Fibroblast of skin of right biceps (primary cell): ENCODE measurements around the gene ZEB1.

Experiments used
- DNase-seq: peaks from one replicate; pipeline ENCODE4 v3.0.0-alpha.2; 2013

The ZEB1 gene

DNA sequence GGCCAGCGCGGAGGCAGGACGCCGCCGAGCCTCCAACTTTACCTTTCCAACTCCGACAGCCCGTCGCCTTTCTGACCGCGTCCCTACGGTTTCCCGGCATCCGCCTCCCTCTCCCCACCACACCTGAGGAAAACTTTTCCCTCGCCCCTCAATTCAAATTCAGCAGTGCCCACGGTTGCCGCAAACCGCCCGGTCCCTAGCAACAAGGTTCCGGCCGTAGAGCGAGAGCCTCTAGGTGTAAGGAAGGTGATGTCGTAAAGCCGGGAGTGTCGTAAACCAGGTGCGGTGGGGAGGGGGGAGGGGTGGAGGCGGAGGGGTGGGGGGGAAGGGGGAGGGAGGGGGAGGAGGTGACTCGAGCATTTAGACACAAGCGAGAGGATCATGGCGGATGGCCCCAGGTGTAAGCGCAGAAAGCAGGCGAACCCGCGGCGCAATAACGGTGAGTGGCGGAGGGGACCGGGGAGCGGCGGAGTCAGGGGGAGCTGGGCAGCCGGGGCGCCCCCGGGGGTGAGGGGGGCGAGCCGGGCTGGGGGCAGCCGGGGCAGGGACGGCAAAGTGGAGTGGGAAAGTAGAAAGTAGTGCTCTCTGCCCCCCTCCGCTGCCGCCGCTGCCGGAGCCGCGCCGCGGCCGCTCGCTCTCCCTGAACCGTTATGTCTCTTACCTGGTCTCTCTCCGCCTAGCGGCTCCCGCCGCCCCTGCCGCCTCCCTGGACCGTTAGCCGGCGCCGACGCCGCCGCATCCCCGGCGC, at the start of gene ZEB1:
TSS of gene ZEB1 (plus strand) at position 363 of the 748 bp plus-strand sequence. CDS start at position 382, 19 bp downstream.
- DNase-seq, result peak; percentile 95

DNA sequence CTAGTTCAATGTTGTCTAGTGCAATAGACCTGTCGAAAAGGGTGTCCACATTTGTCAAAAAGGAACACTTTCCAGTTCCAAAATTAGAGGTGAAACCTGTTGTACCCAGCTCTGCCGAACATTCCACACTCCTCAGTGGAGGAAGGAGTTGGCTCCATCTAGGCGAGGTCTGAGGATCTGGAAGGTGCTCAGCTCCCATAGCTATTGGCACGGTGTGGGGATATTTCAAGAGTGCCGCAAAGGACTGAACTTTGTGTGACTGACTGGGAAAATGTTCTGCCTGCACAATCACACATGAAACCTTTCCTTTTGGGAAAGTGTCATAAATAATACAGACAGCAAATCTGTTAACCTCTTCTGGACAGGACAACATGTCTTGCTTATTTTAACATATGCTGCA, 48.1 kb upstream of the ZEB1 start:
- DNase-seq, result no peak

DNA sequence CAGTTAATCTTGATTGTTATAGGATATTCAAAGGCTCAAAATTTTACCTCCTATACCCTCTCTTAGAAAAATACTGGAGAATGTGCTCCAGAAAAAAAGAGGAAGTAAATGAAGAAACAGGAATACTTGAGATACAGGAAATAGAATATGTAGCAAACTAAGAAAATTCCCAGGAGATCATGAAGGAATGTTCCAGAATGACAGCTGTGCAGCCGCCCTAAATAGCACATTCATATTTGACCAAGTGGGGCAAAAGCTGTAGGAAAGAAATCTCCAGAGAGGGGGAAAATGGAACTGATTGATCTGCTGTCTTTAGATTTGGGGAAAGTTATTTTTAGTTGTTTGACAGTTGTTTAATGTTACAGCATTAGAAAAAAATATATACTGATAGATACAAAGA, 46.2 kb upstream of the ZEB1 start:
- peak; percentile 29 for DNase-seq

DNA sequence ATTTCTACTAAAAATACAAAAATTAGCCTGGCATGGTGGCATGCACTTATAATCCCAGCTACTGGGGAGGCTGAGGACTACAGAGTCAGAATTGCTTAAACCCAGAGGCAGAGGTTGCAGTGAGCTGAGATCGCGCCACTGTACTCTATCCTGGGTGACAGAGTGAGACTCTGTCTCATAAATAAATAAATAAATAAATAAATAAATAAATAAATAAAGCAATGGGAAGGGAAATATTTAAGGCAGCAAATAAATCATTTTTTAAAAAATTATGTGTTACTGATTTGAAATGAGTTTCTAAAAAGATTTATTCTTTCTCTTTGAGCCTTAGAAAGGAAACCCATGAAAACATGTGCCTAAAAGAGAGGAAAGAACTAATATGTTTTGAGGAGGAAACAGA, 45.2 kb upstream of the ZEB1 start:
- DNase-seq, result no peak

DNA sequence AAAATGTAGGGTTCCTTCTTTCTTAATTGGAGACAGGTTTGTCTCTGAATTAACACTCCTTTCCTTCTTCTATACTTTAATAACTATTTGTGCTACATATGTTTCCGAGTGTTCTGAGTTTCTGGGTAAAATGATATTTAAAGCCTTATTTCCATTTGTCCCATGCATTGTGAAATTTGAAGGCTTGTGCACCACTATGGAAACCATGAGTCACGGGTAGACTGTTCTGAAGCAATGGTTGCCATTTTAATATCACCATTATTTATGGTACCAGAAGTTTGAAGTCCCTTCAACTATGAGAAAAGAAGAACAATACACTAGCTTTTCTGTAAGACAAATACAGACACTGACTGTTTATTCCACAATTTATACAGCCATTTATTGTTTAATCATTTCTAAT, 44.7 kb upstream of the ZEB1 start:
- DNase-seq, result peak; percentile 22

DNA sequence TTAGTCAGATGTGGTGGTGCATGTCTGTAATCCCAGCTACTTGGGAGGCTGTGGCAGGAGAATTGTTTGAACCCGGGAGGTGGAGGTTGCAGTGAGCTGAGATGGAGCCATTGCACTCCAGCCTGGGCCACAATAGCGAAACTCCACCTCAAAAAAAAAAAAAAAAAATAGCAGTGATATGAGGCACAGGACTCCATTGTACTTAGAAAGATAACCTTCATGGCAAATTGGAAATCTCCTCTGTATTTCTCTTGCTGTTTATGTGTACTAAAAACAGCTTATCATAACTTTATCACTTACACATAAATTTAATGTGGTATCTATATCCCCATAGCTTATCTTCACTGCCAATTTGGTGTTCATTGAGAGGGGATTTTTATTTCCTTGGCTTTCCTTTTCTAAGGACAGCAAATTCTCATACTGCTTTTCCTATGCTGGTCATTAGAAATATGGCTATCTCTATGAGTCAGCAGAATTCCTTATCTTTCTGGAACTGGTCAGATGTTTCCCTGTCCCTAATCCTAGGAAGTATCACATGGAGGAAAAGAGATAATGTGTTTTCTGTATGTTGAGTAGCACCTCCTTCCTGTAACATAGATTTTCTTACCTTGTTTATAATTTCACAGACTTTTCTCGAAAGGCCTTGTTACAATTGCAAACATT, 40.6 kb upstream of the ZEB1 start:
- no peak for DNase-seq

DNA sequence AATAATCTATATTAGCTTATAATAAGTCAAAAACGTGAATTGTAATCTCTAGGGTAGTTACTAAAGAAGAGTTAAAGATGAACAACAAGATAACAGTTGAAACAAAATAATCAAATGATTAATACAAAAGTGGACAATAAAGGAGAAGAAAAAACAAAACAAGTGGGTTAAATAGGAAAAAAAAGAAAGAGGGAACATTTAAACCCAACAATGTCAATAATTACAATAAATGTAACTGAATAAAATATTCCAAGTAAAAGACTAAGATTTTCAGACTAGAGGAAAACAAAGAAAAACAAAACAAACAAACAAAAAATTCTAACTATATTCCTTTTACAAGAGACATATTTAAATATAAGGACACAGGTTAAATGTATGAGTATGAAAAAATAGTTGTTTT, 38.0 kb upstream of the ZEB1 start:
- DNase-seq, result no peak

DNA sequence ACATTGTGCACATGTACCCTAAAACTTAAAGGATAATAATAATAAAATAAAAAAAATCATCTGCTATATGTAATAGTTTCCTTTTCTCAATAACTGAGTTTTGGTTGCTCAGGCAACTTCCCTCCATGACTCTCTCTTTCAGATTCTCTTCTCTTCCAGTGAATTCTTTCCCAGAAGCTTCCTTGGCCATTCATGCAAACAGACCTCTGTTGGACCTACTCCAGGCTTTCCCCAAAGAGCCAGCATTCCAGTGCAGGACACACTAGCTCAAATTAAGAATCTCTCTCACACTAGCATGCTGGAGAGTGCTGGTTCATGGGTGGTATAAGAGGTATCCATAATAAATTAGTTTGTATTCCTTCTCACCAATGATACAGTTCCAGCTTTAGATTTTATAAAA, 31.0 kb upstream of the ZEB1 start:
- DNase-seq, result peak; percentile 53

DNA sequence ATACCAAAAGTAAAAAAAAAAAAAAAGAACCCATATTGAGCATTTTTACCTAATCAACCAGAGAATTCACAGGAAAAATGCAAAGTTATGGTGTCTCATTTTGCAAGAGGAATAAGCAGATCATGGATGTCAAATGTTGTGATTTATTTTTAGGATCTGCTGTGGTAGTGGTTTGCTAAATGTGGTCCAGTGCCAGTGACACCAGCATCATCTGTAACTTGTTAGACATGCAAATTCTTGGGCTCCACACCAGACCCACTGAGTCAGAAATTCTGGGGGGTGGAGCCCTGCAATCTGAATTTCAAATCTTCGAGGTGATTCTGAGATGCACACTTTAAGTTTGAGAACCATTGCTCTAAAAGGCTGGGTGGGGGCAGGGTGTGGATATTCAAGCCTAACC, 30.1 kb upstream of the ZEB1 start:
- DNase-seq, result peak; percentile 82

DNA sequence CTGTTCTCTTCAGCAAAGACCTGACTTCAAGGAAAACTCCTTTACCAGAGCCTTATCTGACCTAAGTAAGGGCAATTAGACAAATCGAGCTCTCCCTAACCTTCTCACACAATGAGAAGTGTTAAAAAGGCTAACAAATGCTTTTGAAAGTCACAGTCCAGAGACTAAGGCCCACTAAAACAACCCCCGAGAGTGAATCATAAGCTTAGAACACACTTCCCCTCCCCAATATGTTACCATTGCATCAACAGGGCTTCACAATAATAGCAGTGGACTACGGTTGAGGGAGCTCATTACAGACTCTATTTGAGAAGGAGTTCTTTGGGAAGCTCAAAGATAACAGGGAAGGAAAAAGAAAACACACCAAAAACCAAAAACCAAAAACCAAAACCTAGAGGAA, 28.6 kb upstream of the ZEB1 start:
- peak; percentile 36 for DNase-seq

DNA sequence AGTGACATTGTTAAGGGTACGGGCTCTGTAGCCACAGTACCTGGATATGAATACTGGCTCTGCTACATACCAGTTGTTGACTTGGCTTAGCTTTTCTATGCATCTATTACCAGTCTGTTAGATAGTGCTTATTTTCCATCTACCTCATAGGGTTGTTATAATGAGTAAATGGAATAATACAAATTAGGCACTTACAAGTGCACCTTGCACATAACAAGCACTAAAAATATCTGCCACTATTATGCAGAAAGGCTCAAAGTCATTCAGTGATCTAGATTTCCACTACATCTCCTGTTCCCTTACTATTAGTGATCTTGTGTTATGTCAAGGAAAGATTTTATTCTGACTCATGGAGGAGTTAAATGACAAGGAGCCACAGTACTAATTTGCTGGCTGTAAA, 27.9 kb upstream of the ZEB1 start:
- no peak for DNase-seq

DNA sequence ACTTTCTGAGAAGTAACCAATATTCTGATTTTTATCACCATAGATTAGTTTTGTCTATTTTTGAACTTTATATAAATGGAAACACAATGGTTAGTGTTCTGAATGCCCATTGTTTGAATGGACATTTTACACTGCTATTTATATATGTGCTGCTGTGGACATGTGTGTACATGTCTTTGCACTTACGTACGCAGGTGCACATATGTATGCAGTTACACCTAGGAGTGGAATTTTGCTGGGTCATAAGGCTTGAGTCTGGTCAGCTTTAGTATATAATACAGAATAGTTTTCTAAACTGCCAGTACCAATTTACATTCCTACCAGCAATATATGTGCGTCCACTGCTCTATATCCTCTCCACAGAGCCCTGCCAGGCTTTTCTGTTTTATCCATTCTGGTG, 24.5 kb upstream of the ZEB1 start:
- DNase-seq, result no peak

DNA sequence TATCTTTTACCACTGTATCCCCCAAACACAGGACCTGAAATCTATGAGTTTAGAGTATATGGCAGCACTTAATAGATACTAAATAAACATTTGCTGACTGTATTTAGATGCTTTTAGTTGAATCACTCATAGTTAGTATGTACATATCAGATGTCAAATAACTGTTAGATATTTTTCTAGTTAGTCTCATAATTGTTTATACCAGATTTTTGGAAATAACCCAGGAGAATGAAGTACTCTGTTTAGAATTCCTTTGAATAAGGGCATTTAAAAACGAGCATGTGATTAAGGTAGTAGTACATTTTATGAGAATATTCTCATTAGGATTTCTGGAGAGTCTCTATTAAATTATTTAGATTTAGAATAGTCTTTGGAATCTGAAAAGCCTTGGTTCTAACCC, 22.3 kb upstream of the ZEB1 start:
- no peak for DNase-seq

DNA sequence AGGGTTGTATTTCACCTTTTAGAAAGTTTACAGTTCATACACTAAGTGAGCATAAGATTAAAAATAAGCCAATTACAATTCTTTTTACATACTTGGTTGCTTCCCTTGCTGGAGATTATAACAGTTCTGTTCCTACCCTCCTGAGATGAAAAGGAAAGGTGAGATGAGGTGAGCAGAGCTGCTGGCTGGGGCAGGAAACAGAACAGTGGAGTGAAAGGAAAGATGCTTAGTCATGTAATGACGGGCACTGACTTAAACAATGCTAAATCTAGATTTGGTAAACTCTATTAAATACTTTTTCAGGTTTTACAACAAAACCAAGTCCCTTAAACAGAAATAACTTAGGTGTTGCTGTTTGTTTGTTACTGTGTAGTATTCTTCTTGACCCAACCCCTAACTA, 19.9 kb upstream of the ZEB1 start:
- DNase-seq, result no peak

DNA sequence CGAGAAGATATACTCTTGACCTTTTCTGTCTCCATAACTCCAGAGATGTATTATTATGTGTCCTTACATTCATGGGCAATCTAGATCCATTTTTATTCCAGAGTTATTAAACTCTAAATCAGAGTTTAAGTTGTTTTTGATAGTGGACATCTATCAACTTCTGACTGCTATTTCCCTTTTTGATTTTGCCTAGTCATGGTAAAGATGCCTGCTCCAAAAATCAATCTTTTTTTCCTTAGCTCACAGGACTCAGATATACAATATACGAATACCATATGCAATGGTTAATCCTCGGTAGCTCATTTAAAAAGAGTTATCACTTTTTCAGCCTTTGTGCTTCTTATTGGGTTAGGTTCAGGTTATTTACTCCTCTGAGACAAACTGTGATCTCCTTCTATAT, 15.8 kb upstream of the ZEB1 start:
- DNase-seq, result no peak

DNA sequence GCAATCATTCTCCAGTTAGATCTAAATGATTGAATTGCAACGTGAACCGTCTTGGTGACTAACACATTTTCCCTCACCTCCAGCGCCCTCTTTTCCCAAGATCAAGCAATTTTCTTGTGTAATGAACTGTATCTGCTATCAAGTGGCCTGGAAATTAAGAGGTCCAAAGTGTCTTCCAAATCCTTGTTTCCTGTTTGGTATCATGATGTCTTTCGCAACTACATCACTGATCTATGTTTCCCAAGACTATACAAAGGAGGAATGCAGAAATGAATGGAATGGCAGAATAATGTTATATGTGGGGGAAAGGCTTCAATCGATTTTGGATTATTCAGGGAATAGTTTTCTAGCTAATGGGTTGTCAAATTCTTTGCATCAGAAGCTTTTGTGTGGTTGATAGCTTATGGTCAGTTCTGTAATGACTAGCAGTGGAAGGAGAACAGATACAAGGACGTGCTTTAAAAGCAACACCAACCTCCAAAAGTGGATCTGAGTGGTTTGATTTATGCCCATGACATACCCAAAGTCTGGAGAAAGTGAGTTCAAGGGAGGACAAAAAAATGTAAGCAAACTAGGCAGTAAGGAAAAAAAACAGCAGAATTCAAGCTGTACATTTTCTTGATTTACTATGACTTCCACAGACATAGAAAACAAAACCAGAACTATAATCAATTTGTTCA, 14.6 kb upstream of the ZEB1 start:
- DNase-seq, result peak; percentile 65

DNA sequence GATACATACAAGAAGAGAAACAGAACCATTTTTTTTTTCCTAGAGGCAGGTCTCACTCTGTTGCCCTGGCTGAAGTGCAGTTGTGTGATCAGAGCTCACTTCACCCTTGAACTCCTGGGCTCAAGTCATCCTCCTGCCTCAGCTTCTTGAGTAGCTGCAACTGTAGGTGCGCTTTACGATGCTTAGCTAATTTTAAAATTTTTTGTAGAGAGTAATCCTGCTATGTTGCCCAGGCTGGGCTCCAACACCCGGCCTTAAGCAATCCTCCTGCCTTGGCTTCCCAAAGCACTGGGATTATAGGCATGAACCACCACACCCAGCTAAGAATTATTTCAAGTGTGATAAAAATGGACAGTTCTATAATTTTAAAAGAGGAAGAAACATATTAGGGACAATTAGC, 5.6 kb upstream of the ZEB1 start:
- DNase-seq, result no peak

DNA sequence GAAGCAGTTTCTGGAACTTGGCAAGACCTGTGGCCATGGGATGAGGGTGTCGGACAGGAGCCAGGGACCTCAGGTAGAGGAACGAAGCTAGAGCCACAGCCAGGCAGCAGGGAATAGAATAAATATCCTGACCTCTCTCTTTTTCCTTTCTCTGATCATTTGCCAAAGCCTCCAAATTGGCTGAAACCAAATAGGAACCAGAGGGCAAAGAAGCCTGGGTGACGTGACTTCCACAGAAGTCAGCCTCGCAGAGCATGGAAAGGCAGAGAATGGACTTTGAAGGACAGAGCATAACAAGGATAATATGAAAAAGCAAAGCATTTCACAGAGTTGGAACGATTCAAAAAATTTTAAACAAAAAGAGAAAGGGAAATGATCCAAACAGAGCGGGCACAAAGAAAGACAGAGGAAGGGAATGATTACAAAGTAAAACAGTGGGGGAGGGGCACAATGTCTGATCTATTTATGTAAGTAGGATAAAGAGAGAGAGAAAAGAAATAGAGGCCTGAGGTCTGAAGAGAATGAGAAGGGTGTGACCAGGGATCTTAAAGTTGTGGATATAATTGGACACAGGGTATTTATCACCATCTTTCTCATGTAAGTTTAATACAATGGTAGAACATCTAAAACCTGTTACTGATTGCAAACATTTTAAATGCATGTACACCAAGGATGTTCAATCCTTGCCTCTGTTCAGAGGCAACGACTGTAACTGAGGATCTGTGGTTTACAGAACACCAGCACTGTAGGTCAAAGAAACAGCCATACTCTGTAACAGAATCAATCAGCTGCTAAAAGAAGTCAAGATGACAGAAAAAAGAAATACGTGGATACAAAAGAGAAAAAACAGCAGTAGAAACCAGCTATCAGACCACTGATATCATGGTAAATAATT, 4.5 kb upstream of the ZEB1 start:
- DNase-seq, result no peak

DNA sequence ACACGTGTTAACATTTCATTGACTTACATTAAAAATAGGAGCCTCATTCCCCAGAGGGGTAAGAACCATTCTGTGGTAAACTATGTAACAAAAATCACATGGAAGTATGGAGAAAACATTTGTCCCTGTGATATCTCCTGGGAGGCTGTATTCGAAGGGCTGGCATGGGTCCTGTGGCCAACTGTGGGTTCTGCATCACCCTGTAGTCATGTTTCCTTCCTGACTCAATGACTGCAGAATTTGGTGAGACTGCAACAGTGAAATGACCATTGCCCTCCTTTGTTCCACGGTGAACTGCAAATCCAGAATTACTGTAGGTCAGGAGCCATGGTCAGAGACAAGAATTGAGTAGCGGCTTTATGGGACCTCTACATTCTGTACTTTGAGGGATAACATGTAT, 3.6 kb upstream of the ZEB1 start:
- DNase-seq, result peak; percentile 79

DNA sequence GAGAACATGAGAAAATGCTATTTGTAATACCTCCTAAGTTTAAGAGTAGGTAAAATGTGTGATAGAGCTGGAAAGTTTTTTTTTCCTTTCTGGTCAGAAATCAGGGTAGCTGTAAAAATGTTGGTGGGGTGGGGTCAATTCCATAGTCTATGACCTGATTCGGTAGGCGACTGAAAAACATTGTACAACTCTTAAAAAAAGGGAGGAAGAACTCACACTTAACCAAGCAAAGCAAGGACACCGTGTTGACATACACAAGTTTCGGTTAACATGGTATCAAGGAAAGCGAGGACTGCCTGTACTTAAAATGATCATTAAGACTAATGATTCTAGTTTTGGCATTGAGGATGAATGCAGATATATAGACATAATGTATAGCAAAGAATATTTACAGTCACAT, 1.8 kb upstream of the ZEB1 start:
- DNase-seq, result no peak

DNA sequence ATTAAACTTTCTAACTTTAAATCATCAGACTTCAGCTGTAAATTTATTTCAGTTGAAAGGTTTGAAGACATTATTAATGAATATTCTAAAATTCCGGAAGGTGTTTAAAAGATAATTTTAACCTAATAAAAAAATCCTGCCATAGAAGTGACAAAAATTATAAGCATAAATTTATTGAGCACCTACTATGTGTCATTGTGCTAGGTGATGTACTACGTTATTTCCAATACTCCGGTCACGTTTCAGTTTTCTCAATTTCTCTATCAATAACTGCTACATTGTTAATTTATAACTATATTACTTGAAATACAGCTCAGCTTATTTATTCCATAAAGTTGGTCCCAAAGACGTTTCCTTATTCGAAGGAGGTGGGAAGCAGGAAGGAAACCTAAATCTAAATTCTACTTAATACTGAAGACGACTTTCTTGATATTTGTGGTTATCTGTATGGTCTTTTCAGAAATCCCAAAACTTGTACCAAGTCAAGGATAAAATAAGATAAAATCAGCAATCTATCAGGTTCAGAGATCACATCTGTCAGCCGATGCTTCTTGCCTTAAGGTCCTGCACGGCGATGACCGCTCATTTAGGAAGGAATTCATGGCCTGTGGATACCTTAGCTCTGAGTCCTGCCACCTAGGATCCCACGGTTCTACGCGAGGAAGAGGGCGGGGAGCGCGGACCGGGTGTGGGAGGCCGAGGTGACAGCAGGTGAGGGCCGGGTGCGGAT, 1.2 kb upstream of the ZEB1 start:
- no peak for DNase-seq

DNA sequence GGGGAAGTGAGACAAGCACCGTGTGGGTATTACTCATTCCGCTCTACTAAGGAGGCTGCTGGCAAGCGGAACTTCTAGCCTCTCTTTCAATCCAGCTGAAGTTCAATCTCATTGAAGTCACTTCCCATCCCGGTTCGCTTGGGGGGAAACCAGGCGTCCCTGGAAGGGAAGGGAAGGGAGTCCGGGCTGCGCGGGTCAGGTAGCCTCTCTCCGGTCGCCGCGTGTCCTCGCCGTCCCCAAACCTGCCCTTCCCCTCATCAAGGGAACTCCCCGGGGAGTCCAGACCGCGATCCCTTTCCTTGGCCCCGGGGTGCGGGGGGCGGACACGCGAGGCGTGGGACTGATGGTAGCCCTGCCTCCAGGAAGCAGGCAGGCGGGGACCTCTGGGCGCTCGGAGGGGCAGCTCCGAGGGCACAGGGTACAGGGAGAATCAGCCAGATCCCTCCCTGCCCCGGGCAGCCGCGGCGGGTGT, 598 bp upstream of the ZEB1 start:
- peak; percentile 72 for DNase-seq
